Mucosa of gallbladder (tissue), 1 donor: ENCODE measurements around the gene DLG2. TPM values are rescaled to one million over a fixed set of nuclear protein-coding genes. Genes with fewer than 3 reads are reported as not detected.
"Not testable (repeated sequence)": the region's sequence is repeated elsewhere in the genome, so short reads cannot be mapped to it uniquely, and the experiment has no call there.

Experiments used
- DNase-seq: peaks from one replicate; pipeline ENCODE4 v3.0.0-alpha.2; 2020; ENCODE audit warnings: low spot score
- total RNA-seq: library from RNA; stranded (reverse); gene quantifications from one replicate; pipeline ENCODE4 v1.2.1, GENCODE V29; 2021
- donor health status: DM: no; HTN: no; CAD: no.

The DLG2 gene
- total RNA-seq, 1 donor from 2014 or later = 4.4 TPM

- no peak for DNase-seq
These were observed 724.7 kb downstream of the DLG2 start for GRCh38 chr11:84902445-84902844.

DNA sequence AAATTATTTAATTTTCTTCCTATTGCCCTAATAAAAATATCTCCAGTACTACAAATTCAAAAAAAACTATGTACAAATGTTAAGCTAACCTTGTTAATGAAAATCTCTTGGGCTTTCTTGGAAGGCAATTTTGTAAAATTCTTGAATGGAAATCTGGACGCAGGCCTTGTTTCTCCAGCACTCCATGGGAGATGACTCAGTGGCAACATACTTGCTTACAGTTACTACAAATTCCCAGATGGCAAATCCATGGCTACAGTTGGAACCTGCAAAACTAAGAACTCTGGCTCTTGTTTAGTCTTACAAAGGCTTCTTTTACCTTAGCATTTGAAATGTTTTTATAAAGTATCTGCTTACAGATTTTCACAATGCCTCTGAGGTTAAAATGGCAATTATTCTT lies 725.2 kb downstream of the DLG2 start:
- DNase-seq = no peak

DNA sequence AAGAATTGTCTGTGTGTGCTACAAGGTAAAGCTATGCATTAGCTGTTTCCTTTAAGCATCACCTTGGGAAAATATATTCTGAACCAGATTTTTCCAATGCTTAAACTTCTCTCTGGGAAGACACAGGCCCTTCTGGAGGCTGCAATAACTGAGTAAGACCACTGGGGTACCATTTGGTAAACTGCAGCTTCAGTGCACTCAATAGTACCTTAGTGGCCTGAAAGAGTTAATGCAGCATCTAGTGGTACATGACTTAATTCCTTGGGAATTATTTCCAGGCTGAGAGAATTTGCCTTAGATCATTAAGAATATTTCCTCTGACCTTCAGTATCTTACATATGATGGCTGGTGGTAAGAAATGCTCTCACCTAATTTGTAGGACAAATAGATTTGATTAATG lies 727.4 kb downstream of the DLG2 start:
- DNase-seq = no peak

- DNase-seq = no peak
These were observed 728.0 kb downstream of the DLG2 start for GRCh38 chr11:84899134-84899533.

DNA sequence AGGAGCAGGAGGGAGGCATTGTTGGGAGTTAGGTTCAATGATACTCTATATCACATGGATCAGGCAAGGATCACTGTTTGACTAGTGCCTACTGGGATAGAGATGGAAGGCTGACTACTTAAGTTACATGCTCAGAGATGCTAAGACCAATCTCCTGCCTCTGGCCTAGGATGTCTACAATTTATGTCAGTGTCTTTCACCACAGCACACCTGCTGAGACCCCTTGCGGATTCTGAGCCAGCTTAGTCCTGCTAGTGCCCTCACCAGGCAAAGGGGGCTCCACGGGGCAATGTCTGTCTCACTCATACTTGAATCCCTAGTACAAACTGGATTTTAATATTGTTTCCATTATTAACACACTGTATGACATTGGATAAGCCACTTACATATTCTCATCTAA lies 732.5 kb downstream of the DLG2 start:
- no peak for DNase-seq

DNA sequence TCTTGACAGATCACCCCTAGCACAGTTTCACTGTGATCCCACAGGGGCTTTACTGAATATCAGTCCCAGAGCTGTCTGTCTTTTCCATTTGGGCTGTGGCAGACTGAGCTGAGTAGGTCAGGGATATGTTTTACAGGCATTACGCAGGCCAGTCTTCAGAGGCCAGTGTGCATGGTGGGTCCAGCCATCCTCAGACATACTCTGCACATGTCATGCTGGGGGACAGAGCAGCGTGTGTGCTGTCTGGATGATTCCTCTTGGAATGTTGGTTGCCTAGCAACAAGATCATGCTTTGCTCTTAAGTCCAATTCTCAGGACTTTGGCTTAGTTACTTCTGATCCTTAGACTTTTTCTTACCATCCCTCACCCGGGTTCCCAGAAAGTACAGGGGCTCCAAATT lies 736.5 kb downstream of the DLG2 start:
- no peak for DNase-seq

- no peak for DNase-seq
These were observed 737.6 kb downstream of the DLG2 start for GRCh38 chr11:84889556-84889955.

- DNase-seq = no peak
These were observed 740.0 kb downstream of the DLG2 start for GRCh38 chr11:84887055-84887629.

GRCh38 chr11:84886344-84886743 lies 740.8 kb downstream of the DLG2 start:
- no peak for DNase-seq

DNA sequence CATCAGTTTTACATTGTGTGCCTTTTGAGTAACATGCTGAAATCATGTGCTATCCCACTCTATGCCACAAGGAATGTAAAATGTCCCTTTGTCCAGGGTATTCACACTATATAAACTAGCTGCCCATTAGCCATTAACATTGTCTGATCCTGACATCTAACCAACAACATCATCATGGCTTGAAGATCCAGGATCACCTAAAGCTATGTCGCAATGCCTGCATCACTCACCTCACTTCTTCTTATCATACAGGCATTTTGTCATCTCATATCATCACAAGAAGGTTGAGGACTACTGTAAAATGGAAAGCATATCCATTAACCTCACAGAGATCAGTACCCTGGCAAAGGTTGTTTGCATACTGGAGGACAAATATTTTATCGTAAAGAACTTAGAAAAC lies 742.3 kb downstream of the DLG2 start:
- DNase-seq = no peak

DNA sequence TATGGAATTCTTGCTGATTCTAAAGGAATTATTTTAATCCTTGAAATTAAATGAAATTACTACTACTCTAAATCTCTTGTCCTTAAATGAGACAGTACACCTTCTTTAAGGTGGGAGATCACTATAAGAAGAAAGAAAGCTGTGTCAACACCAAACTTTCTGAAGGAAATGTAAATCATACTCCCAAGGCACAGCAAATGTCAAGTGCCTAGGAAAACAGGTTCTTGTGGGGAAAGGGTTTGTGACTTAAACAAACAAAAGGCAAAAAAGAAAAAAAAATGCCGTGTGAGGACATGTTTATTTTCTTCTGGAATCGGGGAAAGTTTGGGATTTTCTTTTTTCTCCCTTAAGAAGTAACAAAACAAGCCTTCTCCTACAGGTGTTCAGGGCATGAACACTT lies 745.1 kb downstream of the DLG2 start:
- DNase-seq = no peak

GRCh38 chr11:84871116-84871515 lies 756.0 kb downstream of the DLG2 start:
- DNase-seq = no peak

GRCh38 chr11:84870486-84870885 lies 756.7 kb downstream of the DLG2 start:
- no peak for DNase-seq

DNA sequence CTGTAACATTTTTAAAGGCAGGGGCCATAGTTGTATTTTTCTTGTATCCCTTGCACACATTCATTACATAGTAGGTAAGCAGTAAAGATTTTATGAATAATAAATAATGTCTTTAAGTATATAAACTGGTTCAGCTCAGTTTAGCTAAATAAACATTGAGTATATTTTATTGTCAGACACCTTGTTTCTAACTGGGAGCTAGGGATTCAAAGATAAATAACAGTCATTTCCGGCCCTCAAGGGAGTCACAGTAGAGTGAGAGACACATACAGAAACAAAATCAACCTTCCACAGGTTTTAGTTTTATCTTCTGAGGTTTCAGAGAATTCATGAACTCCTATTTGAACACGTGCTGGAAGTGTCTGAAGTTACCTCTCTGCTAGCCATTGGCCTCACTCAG lies 760.2 kb downstream of the DLG2 start:
- no peak for DNase-seq

- no peak for DNase-seq
These were observed 761.2 kb downstream of the DLG2 start for GRCh38 chr11:84865791-84866535.

DNA sequence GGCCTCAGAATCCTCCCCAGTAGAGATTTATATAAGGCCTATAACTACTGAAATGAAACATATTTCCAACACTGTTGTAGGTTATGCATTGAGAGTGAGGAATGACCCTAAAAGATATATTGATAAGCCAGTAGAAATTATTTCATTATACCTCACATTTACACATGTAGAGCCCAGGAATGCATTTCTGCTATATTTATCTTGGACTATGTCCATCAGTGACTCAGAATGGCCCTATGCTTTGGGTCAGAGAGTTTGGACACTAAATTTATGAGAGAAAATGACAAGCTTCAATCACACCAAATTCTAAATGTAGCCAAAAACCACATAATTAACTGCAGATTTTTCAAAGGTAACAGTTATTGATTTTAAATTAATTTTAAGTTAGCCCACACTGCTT lies 761.9 kb downstream of the DLG2 start:
- no peak for DNase-seq

- DNase-seq = no peak
These were observed 769.4 kb downstream of the DLG2 start for GRCh38 chr11:84857746-84858145.

- no peak for DNase-seq
These were observed 771.5 kb downstream of the DLG2 start for GRCh38 chr11:84855508-84856245.

DNA sequence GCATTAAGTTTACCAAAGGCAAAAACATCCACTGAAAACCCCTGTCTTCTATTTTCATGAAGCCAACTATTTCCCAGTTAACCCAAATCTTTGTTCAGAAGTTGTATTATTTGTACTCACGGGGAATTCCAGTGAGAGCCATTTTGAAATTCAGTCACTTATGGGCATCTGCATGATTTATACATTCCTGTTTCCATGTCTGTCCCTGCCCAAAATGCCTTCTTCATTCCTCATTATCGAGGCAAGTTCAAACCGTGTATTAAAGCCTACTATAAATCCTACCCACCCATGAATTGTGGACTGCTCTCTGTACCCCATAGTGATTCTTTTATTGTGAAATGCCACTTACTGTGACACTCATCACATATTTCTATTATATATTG lies 772.7 kb downstream of the DLG2 start:
- DNase-seq = no peak

DNA sequence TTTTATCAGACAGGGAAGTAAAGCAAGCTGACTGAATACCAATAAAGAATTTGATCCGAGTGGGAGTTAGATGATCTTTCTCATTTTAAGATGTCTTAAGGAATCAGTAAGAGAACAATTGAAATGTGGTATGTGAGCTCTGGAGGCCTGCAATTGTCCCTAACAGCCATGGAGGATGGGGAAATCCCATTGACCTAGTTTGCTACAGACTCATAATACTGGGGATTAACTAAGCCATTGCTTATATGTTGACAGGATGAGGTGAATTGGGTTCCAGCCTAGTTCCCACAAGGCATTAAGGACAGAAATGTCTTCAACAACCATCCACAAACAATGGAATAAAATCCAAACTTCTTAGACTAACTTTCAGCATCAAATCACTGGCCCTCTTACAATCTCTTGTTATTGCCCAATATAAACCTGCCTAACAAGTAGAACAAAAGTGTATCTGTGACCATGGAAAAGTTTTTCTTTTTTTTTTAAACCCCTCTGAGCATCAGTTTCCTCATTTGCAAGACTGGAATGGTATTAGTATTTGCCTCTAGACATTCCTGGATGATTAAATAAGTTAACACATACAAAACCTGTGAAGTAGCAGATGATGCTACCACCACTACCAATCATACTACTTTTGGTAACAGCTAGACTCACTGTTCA lies 773.2 kb downstream of the DLG2 start:
- DNase-seq = no peak

GRCh38 chr11:84847842-84848241 lies 779.3 kb downstream of the DLG2 start:
- no peak for DNase-seq

DNA sequence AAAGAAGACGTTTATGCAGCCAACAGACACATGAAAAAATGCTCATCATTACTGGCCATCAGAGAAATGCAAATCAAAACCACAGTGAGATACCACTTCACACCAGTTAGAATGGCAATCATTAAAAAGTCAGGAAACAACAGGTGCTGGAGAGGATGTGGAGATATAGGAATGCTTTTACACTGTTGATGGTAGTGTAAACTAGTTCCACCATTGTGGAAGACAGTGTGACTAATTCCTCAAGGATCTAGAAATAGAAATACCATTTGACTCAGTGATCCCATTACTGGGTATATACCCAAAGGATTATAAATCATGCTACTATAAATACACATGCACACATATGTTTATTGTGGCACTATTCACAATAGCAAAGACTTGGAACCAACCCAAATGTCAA lies 786.9 kb downstream of the DLG2 start:
- not testable (repeated sequence) for DNase-seq
